ENCODE measurements around the gene PHLDA3. TPM values are rescaled to one million over a fixed set of nuclear protein-coding genes. Genes with fewer than 3 reads are reported as not detected.

Gene PHLDA3
- total and polyA plus RNA-seq, 4 donors = 0.36 to 2.2 (median 1.0) TPM

GRCh38 chr1:201450721-201451291, 18.2 kb downstream of the PHLDA3 start:
- WGBS = 47% methylated on average over 12 of the region's 12 CpGs
- Histone ChIP-seq H3K27ac (ENCODE audit: low read depth in 1 of 2, low read length in 2 of 2) (no peak overlapping the region), H3K9me3 (ENCODE audit: control insufficient read depth in 4 of 4, low read length in 3 of 4) (no peaks in the 10 kb centered on the region), H3K4me1 (ENCODE audit: control insufficient read depth in 4 of 4, insufficient read depth in 4 of 4, low read length in 3 of 4) (no peaks in the 10 kb centered on the region), H3K27me3 (ENCODE audit: control insufficient read depth in 4 of 4, insufficient read depth in 4 of 4, low read length in 3 of 4) (no peaks in the 10 kb centered on the region), H3K9ac (ENCODE audit: low read depth in 1 of 2, low read length in 2 of 2) (no peak overlapping the region), H3K36me3 (ENCODE audit: control insufficient read depth in 4 of 4, insufficient read depth in 3 of 4, low read depth in 1 of 4, low read length in 3 of 4) (no peaks in the 10 kb centered on the region), H3K4me3 (ENCODE audit: low read depth in 1 of 3, low read length in 3 of 3) (no peak overlapping the region)
- TF ChIP-seq CTCF (IDR thresholded peaks at IDR 0.05; ENCODE audit: low read depth, low read length, missing input control) (no peak), GABPA (IDR thresholded peaks at IDR 0.05 in 1 of 2, conservative IDR thresholded peaks at IDR 0.05 in 1 of 2) (no peak), YY1 (IDR thresholded peaks at IDR 0.05) (no peak), ATF3 (IDR thresholded peaks at IDR 0.05) (no peak), REST (IDR thresholded peaks at IDR 0.05) (no peak), RAD21 (IDR thresholded peaks at IDR 0.05) (no peak), RXRA (IDR thresholded peaks at IDR 0.05) (no peak), MAX (IDR thresholded peaks at IDR 0.05) (no peak), FOXA2 (IDR thresholded peaks at IDR 0.05) (no peak), HNF4G (IDR thresholded peaks at IDR 0.05) (no peak), FOXA1 (IDR thresholded peaks at IDR 0.05) (no peak), SP1 (IDR thresholded peaks at IDR 0.05) (no peak), HNF4A (conservative IDR thresholded peaks at IDR 0.05) (no peak), EGR1 (IDR thresholded peaks at IDR 0.05; ENCODE audit: low read depth in 2 of 2) (no peak), TAF1 (conservative IDR thresholded peaks at IDR 0.05) (no peak)
- no peak for DNase-seq (ENCODE audit: low spot score)

- WGBS = 86% methylated on average over 5 of the region's 5 CpGs
- no peak overlapping the region for H3K27ac ChIP-seq (ENCODE audit: low read depth in 1 of 2, low read length in 2 of 2)
- no peaks in the 10 kb centered on the region for H3K4me1 ChIP-seq (ENCODE audit: control insufficient read depth in 4 of 4, insufficient read depth in 4 of 4, low read length in 3 of 4)
- TF ChIP-seq HNF4A (conservative IDR thresholded peaks at IDR 0.05) = no peak
- TF ChIP-seq HNF4G (IDR thresholded peaks at IDR 0.05) = no peak
- no peak for TF ChIP-seq ZBTB33 (IDR thresholded peaks at IDR 0.05)
- TF ChIP-seq ATF3 (IDR thresholded peaks at IDR 0.05) = no peak
- TF ChIP-seq CTCF (IDR thresholded peaks at IDR 0.05; ENCODE audit: low read depth, low read length, missing input control) = no peak
- TF ChIP-seq FOXA1 (IDR thresholded peaks at IDR 0.05) = no peak
- no peak for TF ChIP-seq EGR1 (IDR thresholded peaks at IDR 0.05; ENCODE audit: low read depth in 2 of 2)
- TF ChIP-seq RAD21 (IDR thresholded peaks at IDR 0.05) = no peak
- no peak for TF ChIP-seq NR2F2 (IDR thresholded peaks at IDR 0.05)
- TF ChIP-seq SP1 (IDR thresholded peaks at IDR 0.05) = no peak
- no peaks in the 10 kb centered on the region for H3K27me3 ChIP-seq (ENCODE audit: control insufficient read depth in 4 of 4, insufficient read depth in 4 of 4, low read length in 3 of 4)
- no peak overlapping the region for H3K4me3 ChIP-seq (ENCODE audit: low read depth in 1 of 3, low read length in 3 of 3)
- H3K9me3 ChIP-seq (ENCODE audit: control insufficient read depth in 4 of 4, low read length in 3 of 4) = no peaks in the 10 kb centered on the region
- DNase-seq (ENCODE audit: low spot score) = no peak
- H3K9ac ChIP-seq (ENCODE audit: low read depth in 1 of 2, low read length in 2 of 2) = no peak overlapping the region
- no peaks in the 10 kb centered on the region for H3K36me3 ChIP-seq (ENCODE audit: control insufficient read depth in 4 of 4, insufficient read depth in 3 of 4, low read depth in 1 of 4, low read length in 3 of 4)
Measured at GRCh38 chr1:201448990-201449389, 20.0 kb downstream of the PHLDA3 start.
